Stimulated activated CD8-positive, alpha-beta memory T cell treated with anti-CD3 and anti-CD28 coated beads, Interleukin-12 subunit alpha, Interleukin-12 subunit beta, amount 100 ng/mL, for 1 hour (primary cell): ENCODE data around the gene MROH8.

Experiments used
- DNase-seq: peaks from one replicate; pipeline ENCODE4 v3.0.0-alpha.2; 2020; ENCODE audit warnings: low read depth

MROH8 gene

DNA sequence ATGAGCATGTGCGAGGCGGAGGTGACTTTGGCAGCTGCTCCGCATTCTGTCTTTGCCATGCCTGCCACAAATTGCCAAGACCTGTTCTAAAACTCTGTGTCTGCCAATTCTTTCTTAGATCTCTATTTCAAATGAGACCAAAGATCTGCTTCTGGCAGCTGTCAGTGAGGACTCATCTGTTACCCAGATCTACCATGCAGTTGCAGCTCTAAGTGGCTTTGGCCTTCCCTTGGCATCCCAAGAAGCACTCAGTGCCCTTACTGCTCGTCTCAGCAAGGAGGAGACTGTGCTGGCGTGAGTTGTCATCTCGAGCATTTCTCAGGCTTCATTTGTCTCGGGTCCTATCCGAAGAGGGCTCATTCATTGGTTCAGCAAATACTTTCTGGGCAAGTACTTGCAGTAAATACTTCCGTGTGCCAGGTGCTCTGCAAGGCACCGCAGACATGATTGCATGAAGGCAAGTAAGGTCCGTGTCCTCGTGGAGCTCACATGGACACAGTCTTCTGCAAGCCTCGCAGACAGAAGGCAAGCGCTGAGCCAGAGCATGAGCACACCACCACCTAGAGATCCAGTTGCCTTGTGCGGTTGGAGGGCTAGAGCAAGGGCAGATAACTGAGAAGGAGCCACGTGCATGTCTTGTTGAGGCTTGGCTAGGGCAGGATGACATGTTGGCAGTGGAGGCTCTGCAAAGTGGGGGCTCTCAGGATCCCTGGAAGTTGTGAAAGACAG, 19.7 kb upstream of the MROH8 start:
- DNase-seq = no peak

- DNase-seq = no peak
Measured at GRCh38 chr20:37194621-37195417, 15.5 kb upstream of the MROH8 start.

GRCh38 chr20:37193821-37194220, 14.5 kb upstream of the MROH8 start:
- no peak for DNase-seq

DNA sequence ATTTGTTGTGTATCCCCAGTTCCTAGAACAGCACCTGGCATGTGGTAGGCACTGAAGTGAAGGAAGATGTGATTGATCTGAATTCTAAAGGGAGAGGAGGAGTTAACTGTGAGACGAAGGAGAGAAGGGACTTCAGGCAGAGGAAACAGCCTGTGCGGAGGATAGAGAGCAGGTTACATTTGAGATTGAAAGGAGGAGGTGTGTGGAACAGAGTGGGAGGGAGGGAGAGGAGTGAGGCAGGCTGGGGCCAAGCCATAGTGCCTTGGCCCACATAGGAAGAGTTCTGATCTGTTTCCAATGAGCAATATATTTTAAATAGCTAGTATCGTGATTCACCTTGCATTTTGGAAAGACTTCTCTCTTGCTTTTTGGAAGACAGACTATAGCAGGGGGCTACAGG, 13.9 kb upstream of the MROH8 start:
- no peak for DNase-seq

DNA sequence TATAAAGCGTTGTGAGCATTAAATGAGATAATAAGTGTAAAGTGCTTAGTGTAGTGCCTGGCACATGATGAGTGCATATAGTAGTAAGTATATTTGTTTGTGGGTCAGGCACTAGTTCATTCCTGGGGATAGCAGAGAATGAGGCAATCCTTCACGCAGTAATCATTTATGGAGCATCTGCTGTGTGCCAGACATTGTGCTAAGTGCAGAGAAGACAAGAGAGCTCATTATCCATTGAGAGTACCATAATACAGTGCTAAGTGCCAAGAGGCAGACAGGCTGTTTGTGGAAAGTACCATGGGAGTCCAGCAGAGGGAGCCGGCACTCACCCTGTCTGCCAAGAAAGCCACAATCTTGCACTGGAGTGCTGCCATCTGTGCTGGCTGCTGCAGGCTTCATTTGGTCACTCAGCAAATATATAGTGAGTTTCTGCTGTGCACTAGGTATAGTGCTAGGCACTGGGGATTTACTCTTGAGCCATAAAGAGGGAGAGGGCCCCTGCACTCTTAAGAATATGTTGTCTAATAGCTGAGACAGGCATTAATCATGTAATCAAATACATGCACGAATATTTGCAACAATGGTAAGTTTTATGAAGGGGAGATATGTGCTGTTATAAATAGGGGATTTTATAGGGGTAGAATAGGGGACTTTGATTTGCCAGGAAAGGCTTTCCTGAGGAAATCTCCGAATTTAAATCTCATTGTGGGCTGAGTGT, 12.9 kb upstream of the MROH8 start:
- peak; percentile 51 for DNase-seq

GRCh38 chr20:37190354-37191112, 11.2 kb upstream of the MROH8 start:
- no peak for DNase-seq

- no peak for DNase-seq
Measured at GRCh38 chr20:37189416-37190016, 10.2 kb upstream of the MROH8 start.

DNA sequence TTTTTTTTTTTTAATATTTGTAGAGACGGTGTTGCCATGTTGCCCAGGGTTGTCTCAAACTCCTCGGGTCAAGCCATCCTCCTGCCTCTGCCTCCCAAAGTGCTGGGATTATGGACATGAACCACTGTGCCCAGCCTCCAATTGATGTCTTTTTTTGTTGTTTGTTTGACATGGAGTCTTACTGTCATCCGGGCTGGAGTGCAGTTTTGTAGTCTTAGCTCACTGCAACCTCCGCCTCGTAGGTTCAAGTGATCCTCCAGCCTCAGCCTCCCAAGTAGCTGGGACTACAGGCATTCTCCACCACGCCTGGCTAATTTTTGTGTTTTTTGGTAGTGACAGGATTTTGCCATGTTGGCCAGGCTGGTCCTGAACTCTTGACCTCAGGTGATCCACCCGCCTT, 9.4 kb upstream of the MROH8 start:
- DNase-seq = no peak

DNA sequence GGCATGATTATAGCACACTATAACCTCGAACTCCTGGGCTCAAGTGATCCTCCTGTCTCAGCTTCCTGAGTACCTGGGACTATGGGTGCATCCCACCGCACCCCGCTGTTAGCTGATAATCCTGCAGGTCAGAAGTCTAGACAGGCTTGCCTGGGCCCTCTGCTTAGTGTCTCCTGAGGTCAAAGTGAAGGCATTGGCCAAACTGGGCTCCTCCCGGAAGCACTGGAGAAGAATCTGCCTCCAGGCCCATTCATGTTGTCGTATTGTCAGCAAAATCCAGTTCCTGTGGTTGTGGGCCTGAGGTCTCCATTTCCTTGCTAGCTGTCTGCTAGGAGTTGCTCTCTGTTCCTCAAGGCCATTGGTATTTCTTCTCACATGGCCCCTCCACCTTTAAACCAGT, 6.3 kb upstream of the MROH8 start:
- DNase-seq = no peak

GRCh38 chr20:37179683-37180524, 556 bp upstream of the MROH8 start:
- no peak for DNase-seq

GRCh38 chr20:37172836-37173235, 6.5 kb downstream of the MROH8 start:
- DNase-seq = no peak

DNA sequence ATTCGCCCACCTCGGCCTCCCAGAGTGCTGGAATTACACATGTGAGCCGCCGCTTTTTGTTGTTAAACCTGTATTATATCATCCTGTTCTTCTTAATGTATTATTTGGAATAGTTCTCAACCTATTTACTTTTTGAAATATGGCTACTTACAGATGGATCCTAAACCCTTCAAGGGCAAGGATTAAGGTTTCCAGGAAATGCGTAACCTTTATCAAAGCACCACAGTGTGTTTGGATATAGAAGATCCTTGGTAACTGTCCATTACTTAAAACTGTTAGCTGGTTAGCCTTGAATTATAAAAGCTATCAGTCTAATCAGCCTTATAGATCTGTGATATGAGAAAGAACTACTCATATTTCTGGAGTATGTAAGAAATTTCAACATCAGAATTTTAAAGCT, 12.5 kb downstream of the MROH8 start:
- no peak for DNase-seq

GRCh38 chr20:37165031-37165430, 14.3 kb downstream of the MROH8 start:
- DNase-seq = no peak

DNA sequence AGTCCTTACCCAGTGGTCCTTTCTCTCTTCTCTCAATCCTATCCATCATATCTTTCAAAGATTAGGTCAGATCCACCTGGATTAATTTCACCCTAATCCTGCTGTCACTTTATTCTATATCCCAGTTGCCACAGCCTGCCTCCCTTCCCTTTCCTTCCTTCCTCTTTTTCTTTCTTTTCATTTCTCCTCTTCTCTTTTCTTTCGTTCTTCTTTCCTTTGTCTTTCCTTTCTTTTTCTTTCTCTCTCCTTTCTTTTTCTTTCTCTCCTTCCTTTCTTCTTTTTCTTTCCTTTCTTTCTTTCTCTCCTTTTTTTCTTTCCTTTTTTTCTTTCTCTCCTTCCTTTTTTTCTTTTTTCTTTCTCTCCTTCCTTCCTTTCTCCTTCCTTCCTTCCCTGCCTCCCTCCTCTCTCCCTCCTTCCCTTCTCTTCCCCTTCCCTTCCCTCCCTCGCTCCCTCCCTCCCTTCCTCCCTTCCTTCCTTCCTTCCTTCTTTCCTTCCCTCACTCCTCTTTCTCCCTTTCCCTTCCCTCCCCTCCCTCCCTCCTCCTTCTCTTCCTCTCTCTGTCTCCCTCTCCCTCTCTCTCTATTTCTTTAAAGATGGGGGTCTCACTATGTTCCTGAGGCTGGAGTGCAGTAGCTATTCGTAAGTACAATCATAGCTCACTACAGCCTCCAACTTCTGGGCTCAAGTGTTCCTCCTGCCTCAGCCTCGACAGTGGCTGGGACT, 15.4 kb downstream of the MROH8 start:
- no peak for DNase-seq

- no peak for DNase-seq
Measured at GRCh38 chr20:37162646-37163045, 16.7 kb downstream of the MROH8 start.

DNA sequence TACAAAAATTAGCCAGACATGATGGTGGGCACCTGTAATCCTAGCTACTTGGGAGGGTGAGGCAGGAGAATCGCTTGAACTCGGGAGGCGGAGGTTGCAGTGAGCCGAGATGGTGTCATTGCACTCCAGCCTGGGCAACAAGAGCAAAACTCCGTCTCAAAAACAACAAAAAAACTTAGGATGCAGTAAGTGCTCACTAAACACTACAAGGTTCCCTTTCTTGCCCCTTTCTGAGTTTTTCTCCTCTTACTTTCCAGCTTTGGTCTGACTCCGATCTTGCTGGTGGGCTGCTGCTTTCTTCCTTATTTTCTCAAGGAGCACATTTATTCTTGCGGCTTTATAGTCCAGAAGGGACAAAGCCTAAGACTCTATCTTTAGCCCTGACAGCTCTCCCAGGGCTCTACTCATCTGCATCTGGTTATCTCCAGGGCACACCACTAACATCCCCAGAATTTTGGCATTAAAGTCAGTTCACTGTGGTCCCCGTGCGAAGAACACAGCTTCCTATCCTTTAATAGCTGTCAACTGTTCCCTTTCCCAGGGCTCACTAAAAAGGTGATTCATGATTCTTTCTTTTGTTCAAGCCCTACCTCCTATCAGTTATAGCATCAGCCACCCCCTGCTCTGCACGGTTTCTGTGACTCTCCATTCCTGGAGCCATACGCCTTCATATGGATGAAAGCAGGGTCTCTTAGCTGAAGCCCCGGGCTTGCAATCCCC, 17.4 kb downstream of the MROH8 start:
- no peak for DNase-seq

- DNase-seq = no peak
Measured at GRCh38 chr20:37160683-37161082, 18.7 kb downstream of the MROH8 start.

DNA sequence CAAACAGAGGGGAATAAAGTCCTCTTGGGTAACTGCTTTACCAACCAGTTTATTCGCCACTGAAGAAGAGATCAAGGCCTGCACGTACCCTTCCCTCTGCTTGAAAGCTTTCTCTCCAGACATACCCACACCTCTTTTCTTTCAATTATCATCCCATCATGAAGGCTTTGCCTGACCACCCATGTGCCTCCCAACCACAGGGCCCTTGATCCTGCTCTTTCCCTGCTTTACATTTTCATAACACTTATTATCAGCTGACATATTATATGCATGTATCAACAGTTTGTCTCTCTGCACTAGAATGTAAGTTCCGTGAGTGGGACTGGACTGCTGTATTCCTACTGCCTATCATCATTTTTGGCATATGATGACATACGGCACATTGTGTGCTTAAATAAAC, 21.1 kb downstream of the MROH8 start:
- no peak for DNase-seq

- DNase-seq = no peak
Measured at GRCh38 chr20:37155987-37156386, 23.4 kb downstream of the MROH8 start.
